HG02763 (cell line): ENCODE data around the gene ZNF274.
"Not testable (repeated sequence)": the region's sequence is repeated elsewhere in the genome, so short reads cannot be mapped to it uniquely, and the experiment has no call there.

ENCODE experiments used
- ATAC-seq: cut with Tn5 transposase; IDR thresholded peaks from one replicate; pipeline ENCODE4 v1.9.1; 2021; ENCODE audit warnings: mild to moderate bottlenecking, moderate library complexity; ENCODE audit not compliant: unreplicated experiment

Gene ZNF274

GRCh38 chr19:58212336-58213074 is 29.6 kb downstream of the ZNF274 start:
- ATAC-seq: no peak

GRCh38 chr19:58213075-58213369 is 30.2 kb downstream of the ZNF274 start:
- ATAC-seq: no peak

- no peak for ATAC-seq
Measured at GRCh38 chr19:58217069-58217481, 34.2 kb downstream of the ZNF274 start.

- ATAC-seq: no peak
Measured at GRCh38 chr19:58217607-58218391, 34.9 kb downstream of the ZNF274 start.

- ATAC-seq: no peak
Measured at GRCh38 chr19:58218899-58219298, 36.0 kb downstream of the ZNF274 start.

- no peak for ATAC-seq
Measured at GRCh38 chr19:58227964-58228584, 45.2 kb downstream of the ZNF274 start.

- ATAC-seq: peak; percentile 88
Measured at GRCh38 chr19:58228585-58229254, 45.9 kb downstream of the ZNF274 start, which contains the start of gene ZNF544. ZNF544 (plus strand) TSS chr19:58228914; CDS start chr19:58244024, 15,110 bp downstream.

- peak; percentile 13 for ATAC-seq
Measured at GRCh38 chr19:58229255-58229639, 46.4 kb downstream of the ZNF274 start.

- ATAC-seq: no peak
Measured at GRCh38 chr19:58237324-58237723, 54.5 kb downstream of the ZNF274 start.

GRCh38 chr19:58243351-58243750 is 60.5 kb downstream of the ZNF274 start:
- ATAC-seq: no peak

GRCh38 chr19:58248886-58249285 is 66.0 kb downstream of the ZNF274 start:
- no peak for ATAC-seq

- ATAC-seq: no peak
Measured at GRCh38 chr19:58252102-58252685, 69.3 kb downstream of the ZNF274 start.

GRCh38 chr19:58258259-58258658 is 75.4 kb downstream of the ZNF274 start:
- ATAC-seq: not testable (repeated sequence)

GRCh38 chr19:58261600-58261967 is 78.7 kb downstream of the ZNF274 start:
- no peak for ATAC-seq

GRCh38 chr19:58261968-58262921 is 79.4 kb downstream of the ZNF274 start:
- ATAC-seq: no peak

- no peak for ATAC-seq
Measured at GRCh38 chr19:58262922-58263296, 80.0 kb downstream of the ZNF274 start.
